K562 (cell line): ENCODE measurements around the gene FUT6.

ENCODE experiments used
- CTCF ChIP-seq, 3 experiments: IDR thresholded peaks in 2 of 3; conservative IDR thresholded peaks in 1 of 3; 2 replicates each; pipeline ENCODE4 v1.5.1; 2011 to 2012; ENCODE audit warnings: low read length in 3 of 3, mild to moderate bottlenecking in 3 of 3, control low read depth in 2 of 3, improper control_type of control experiment in 1 of 3, inconsistent platforms in 1 of 3, low read depth in 1 of 3, mixed read lengths in 1 of 3, moderate library complexity in 1 of 3; ENCODE audit not compliant: insufficient read depth in 2 of 3
- IRF2 ChIP-seq: sonication (generic); formaldehyde crosslinking; IDR thresholded peaks from 2 replicates; pipeline ENCODE4 v1.8.1; 2022; ENCODE audit warnings: mild to moderate bottlenecking, missing genetic modification reagents
- PATZ1 ChIP-seq: fragments of 250-450 bp; sonication (Bioruptor Pico); IDR thresholded peaks from 2 replicates; pipeline ENCODE4 v1.5.0; 2020; ENCODE audit warnings: mild to moderate bottlenecking, borderline replicate concordance
- PHF20 ChIP-seq: fragments of 450-650 bp; IDR thresholded peaks from 2 replicates; pipeline ENCODE4 v1.6.1; 2018; ENCODE audit not compliant: partially characterized antibody
- ZNF263 ChIP-seq: sonication (generic); formaldehyde crosslinking; IDR thresholded peaks from 2 replicates; pipeline ENCODE4 v1.8.0; 2022; ENCODE audit warnings: mild to moderate bottlenecking, missing genetic modification reagents, borderline replicate concordance

- TF ChIP-seq ZNF263 (CRISPR knock-in tag) (no peak), PHF20 (no peak), CTCF (IDR thresholded peaks at IDR 0.05 in 2 of 3, conservative IDR thresholded peaks at IDR 0.05 in 1 of 3; ENCODE audit: insufficient read depth in 2 of 3, low read depth in 1 of 3, low read length in 3 of 3) (no peak), IRF2 (CRISPR knock-in tag) (no peak), PATZ1 (CRISPR knock-in tag) (no peak)
Measured at GRCh38 chr19:5829567-5830310, 9.8 kb downstream of the FUT6 start.
